Measurements from ENCODE around the gene MYCL.
"Not testable (repeated sequence)": the region's sequence is repeated elsewhere in the genome, so short reads cannot be mapped to it uniquely, and the experiment has no call there.

The MYCL gene

GRCh38 chr1:39882152-39882551 lies 19.6 kb downstream of the MYCL start:
- ChIA-PET POLR2A (ENCODE audit: low non-redundant PET) (interaction anchor here (0.6 kb wide), 1 partner anchor 37 kb away, joined by 3 read pairs; no protein-coding TSS in a partner anchor), CTCF (interaction anchor here (0.6 to 2.0 kb wide), 3 partner anchors 9 to 38 kb away, joined by 3 to 7 read pairs (median 4); no protein-coding TSS in a partner anchor)
- TF ChIP-seq CTCF (conservative IDR thresholded peaks at IDR 0.05; ENCODE audit: low read depth), result no peak
- DNase-seq (ENCODE audit: low spot score), result no peak
- H3K27ac ChIP-seq, result no peak overlapping the region

- DNase-seq (ENCODE audit: low spot score), result no peak
- H3K27ac ChIP-seq, result no peak overlapping the region
- CTCF ChIA-PET, result interaction anchor here (0.6 kb wide), 1 partner anchor 62 kb away, joined by 3 read pairs; no protein-coding TSS in a partner anchor
- POLR2A ChIA-PET (ENCODE audit: low non-redundant PET), result no interaction called here
- TF ChIP-seq CTCF (conservative IDR thresholded peaks at IDR 0.05; ENCODE audit: low read depth), result no peak
Measured at GRCh38 chr1:39877980-39878956, 23.4 kb downstream of the MYCL start.

- no peak overlapping the region for H3K27ac ChIP-seq
- ChIA-PET POLR2A (ENCODE audit: low non-redundant PET) (interaction anchor here (0.6 kb wide), 1 partner anchor 8 kb away, joined by 4 read pairs; no protein-coding TSS in a partner anchor), CTCF (interaction anchor here (0.6 kb wide), 1 partner anchor 21 kb away, joined by 4 read pairs; no protein-coding TSS in a partner anchor)
- no peak for DNase-seq (ENCODE audit: low spot score)
- TF ChIP-seq CTCF (conservative IDR thresholded peaks at IDR 0.05; ENCODE audit: low read depth), result no peak
Measured at GRCh38 chr1:39877231-39877778, 24.4 kb downstream of the MYCL start.

- ChIA-PET POLR2A (ENCODE audit: low non-redundant PET) (no interaction called here), CTCF (no interaction called here)
- H3K27ac ChIP-seq, result no peak overlapping the region
- DNase-seq (ENCODE audit: low spot score), result no peak
- no peak for TF ChIP-seq CTCF (conservative IDR thresholded peaks at IDR 0.05; ENCODE audit: low read depth)
Measured at GRCh38 chr1:39876144-39876543, 25.6 kb downstream of the MYCL start.

GRCh38 chr1:39872698-39873097 lies 29.0 kb downstream of the MYCL start:
- no peak overlapping the region for H3K27ac ChIP-seq
- POLR2A ChIA-PET (ENCODE audit: low non-redundant PET), result no interaction called here
- CTCF ChIA-PET, result no interaction called here
- no peak for TF ChIP-seq CTCF (conservative IDR thresholded peaks at IDR 0.05; ENCODE audit: low read depth)
- DNase-seq (ENCODE audit: low spot score), result no peak

- no peak for DNase-seq (ENCODE audit: low spot score)
- no peak for TF ChIP-seq CTCF (conservative IDR thresholded peaks at IDR 0.05; ENCODE audit: low read depth)
- no peak overlapping the region for H3K27ac ChIP-seq
- POLR2A ChIA-PET (ENCODE audit: low non-redundant PET), result no interaction called here
- CTCF ChIA-PET, result interaction anchor here (0.7 kb wide), 1 partner anchor 26 kb away, joined by 3 read pairs; no protein-coding TSS in a partner anchor
Measured at GRCh38 chr1:39871796-39872195, 29.9 kb downstream of the MYCL start.

- CTCF ChIA-PET, result not testable (repeated sequence)
Measured at GRCh38 chr1:39871043-39871442, 30.7 kb downstream of the MYCL start.

GRCh38 chr1:39869538-39870112 lies 32.1 kb downstream of the MYCL start:
- CTCF ChIA-PET; POLR2A ChIA-PET (ENCODE audit: low non-redundant PET); H3K27ac ChIP-seq; DNase-seq (ENCODE audit: low spot score): not testable (repeated sequence)

More at GRCh38 chr1:39871043-39871442, 30.7 kb downstream of the MYCL start:
- H3K27ac ChIP-seq; DNase-seq (ENCODE audit: low spot score); POLR2A ChIA-PET (ENCODE audit: low non-redundant PET): not testable (repeated sequence)

All from RWPE1 (cell line).